Upper lobe of left lung (tissue), 6 donors: ENCODE results near the gene NYAP2. TPM values are rescaled to one million over a fixed set of nuclear protein-coding genes. Genes with fewer than 3 reads are reported as not detected.

Source experiments
- ATAC-seq, 2 donors: fragments of 200-7000 bp; cut with Tn5 transposase; one replicate each; pipeline ENCODE4 v1.9.1; 2022; ENCODE audit warnings: mild to moderate bottlenecking in 2 of 2, moderate library complexity in 2 of 2; ENCODE audit not compliant: low FRiP score in 2 of 2
- DNase-seq, 2 donors: peaks; one replicate each; pipeline ENCODE4 v3.0.0-alpha.2; 2019 to 2020
- H3K27ac ChIP-seq, 4 donors: fragments of 200-600 bp; sonication (generic); one replicate each; pipeline ENCODE4 v1.5.1; 2016 to 2019
- H3K27me3 ChIP-seq, 4 donors: fragments of 200-600 bp; sonication (generic); one replicate each; pipeline ENCODE4 v1.5.1; 2017 to 2019
- H3K36me3 ChIP-seq, 4 donors: fragments of 200-600 bp; sonication (generic); one replicate each; pipeline ENCODE4 v1.5.1; 2016 to 2019
- H3K4me1 ChIP-seq, 4 donors: fragments of 200-600 bp; sonication (generic); one replicate each; pipeline ENCODE4 v1.5.1; 2018 to 2019
- H3K4me3 ChIP-seq, 4 donors: fragments of 200-600 bp; sonication (generic); one replicate each; pipeline ENCODE4 v1.5.1; 2017 to 2019; ENCODE audit warnings: mild to moderate bottlenecking in 2 of 4, moderate library complexity in 1 of 4
- H3K9me3 ChIP-seq, 4 donors: fragments of 200-600 bp; sonication (generic); one replicate each; pipeline ENCODE4 v1.5.1; 2018 to 2019
- CTCF ChIP-seq, 6 experiments: fragments of 450-650 bp in 4 of 6; fragments of 200-600 bp in 2 of 6; sonication (generic) in 2 of 6; IDR thresholded peaks; one replicate each; pipeline ENCODE4 v1.5.1; 2016 to 2019; ENCODE audit warnings: antibody characterized with exemption in 6 of 6
- EP300 ChIP-seq, 4 donors: sonication (generic); formaldehyde crosslinking; IDR thresholded peaks; one replicate each; pipeline ENCODE4 v1.5.1; 2017; ENCODE audit warnings: antibody characterized with exemption in 4 of 4, control low read depth in 2 of 4
- POLR2A ChIP-seq, 4 donors: fragments of 450-650 bp; IDR thresholded peaks; one replicate each; pipeline ENCODE4 v1.5.1; 2016 to 2017; ENCODE audit warnings: antibody characterized with exemption in 4 of 4, mild to moderate bottlenecking in 2 of 4
- POLR2AphosphoS5 ChIP-seq, 2 donors: sonication (generic); formaldehyde crosslinking; IDR thresholded peaks; one replicate each; pipeline ENCODE4 v1.5.1; 2017; ENCODE audit warnings: antibody characterized with exemption in 2 of 2
- WGBS, 2 donors: methylation state at CpG; one replicate each; pipeline ENCODE4 v1.1.5; 2017 to 2018; 5-methylcytosine and 5-hydroxymethylcytosine counted together
- total RNA-seq, 6 donors: library from RNA; depleted of rRNA in 4 of 6; stranded (reverse); fragments of >200 nt in 4 of 6; gene quantifications; one replicate each; pipeline versions ENCODE4 v1.1.0 to v1.2.1, GENCODE V29; 2016 to 2021
- donor health status: DM: no; HTN: no; CAD: no; lungs with moderate emphysema.
- donor health status: DM: no; HTN: yes; CAD: no; lungs with severe emphysema.

NYAP2 gene
- total RNA-seq, 6 donors from 2014 or later: 0.15 to 3.1 (median 1.7) TPM

GRCh38 chr2:225510796-225511195 lies 111.3 kb downstream of the NYAP2 start:
- no peaks in the 10 kb centered on the region for H3K36me3 ChIP-seq
- 74 to 100% methylated on average over 1 of the region's 1 CpG for WGBS, 2 donors
- no peak overlapping the region for H3K27ac ChIP-seq
- TF ChIP-seq CTCF (IDR thresholded peaks at IDR 0.05) (no peak), POLR2A (IDR thresholded peaks at IDR 0.05) (no peak), EP300 (IDR thresholded peaks at IDR 0.05) (no peak), POLR2AphosphoS5 (IDR thresholded peaks at IDR 0.05) (no peak)
- no peaks in the 10 kb centered on the region for H3K4me1 ChIP-seq
- no peaks in the 10 kb centered on the region for H3K9me3 ChIP-seq
- no peaks in the 10 kb centered on the region for H3K27me3 ChIP-seq
- no peak overlapping the region for H3K4me3 ChIP-seq
- DNase-seq: no peak
- no peak for ATAC-seq

GRCh38 chr2:225512469-225512868 lies 113.0 kb downstream of the NYAP2 start:
- Histone ChIP-seq H3K27me3 (no peaks in the 10 kb centered on the region), H3K36me3 (no peaks in the 10 kb centered on the region), H3K27ac (no peak overlapping the region), H3K4me3 (no peak overlapping the region), H3K4me1 (no peaks in the 10 kb centered on the region), H3K9me3 (no peaks in the 10 kb centered on the region)
- WGBS, 2 donors: 41 to 50% methylated on average over 1 of the region's 1 CpG
- ATAC-seq (no peak), DNase-seq (no peak)
- TF ChIP-seq POLR2A (IDR thresholded peaks at IDR 0.05) (no peak), EP300 (IDR thresholded peaks at IDR 0.05) (no peak), POLR2AphosphoS5 (IDR thresholded peaks at IDR 0.05) (no peak), CTCF (IDR thresholded peaks at IDR 0.05) (no peak)

DNA sequence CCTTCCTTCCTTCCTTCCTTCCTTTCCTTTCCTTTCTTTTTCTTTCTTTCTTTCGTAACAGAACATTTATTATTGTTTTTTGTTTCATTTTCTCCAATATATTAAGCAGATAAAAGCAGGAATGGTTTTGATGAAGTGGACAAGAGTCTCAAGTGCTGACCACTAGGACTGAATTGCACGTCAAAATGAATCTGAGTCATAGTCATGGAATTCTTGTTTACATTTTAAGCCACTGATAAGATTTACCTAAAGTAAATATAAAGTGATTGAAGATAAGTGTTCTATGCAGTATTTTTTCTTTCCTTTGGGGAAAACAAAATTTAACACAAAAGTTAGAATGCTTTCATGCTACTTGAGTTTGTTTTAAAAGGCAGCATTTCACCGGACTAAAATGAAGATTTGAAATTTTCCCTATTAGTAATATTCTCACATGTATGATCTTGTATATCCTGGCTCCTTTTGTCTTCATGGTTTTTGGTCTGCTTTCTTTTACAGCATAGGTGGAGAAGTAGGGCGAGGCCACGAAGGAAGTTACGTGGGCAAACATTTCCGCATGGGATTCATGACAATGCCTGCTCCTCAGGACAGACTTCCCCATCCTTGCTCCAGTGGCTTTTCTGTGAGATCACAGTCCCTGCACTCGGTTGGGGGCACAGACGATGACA lies 113.5 kb downstream of the NYAP2 start:
- H3K9me3 ChIP-seq: no peaks in the 10 kb centered on the region
- no peak for TF ChIP-seq CTCF (IDR thresholded peaks at IDR 0.05)
- no peak for TF ChIP-seq EP300 (IDR thresholded peaks at IDR 0.05)
- TF ChIP-seq POLR2A (IDR thresholded peaks at IDR 0.05): no peak
- TF ChIP-seq POLR2AphosphoS5 (IDR thresholded peaks at IDR 0.05): no peak
- no peaks in the 10 kb centered on the region for H3K27me3 ChIP-seq
- H3K36me3 ChIP-seq: no peaks in the 10 kb centered on the region
- no peaks in the 10 kb centered on the region for H3K4me1 ChIP-seq
- DNase-seq: no peak
- 53 to 60% methylated on average over 8 to 9 of the region's 9 CpGs for WGBS, 2 donors
- H3K27ac ChIP-seq: no peak overlapping the region
- no peak for ATAC-seq
- no peak overlapping the region for H3K4me3 ChIP-seq

- no peaks in the 10 kb centered on the region for H3K27me3 ChIP-seq
- ATAC-seq: no peak
- H3K36me3 ChIP-seq: no peaks in the 10 kb centered on the region
- DNase-seq: no peak
- no peaks in the 10 kb centered on the region for H3K4me1 ChIP-seq
- no peak overlapping the region for H3K27ac ChIP-seq
- no peak overlapping the region for H3K4me3 ChIP-seq
- H3K9me3 ChIP-seq: no peaks in the 10 kb centered on the region
- TF ChIP-seq POLR2AphosphoS5 (IDR thresholded peaks at IDR 0.05) (no peak), POLR2A (IDR thresholded peaks at IDR 0.05) (no peak), EP300 (IDR thresholded peaks at IDR 0.05) (no peak), CTCF (IDR thresholded peaks at IDR 0.05) (no peak)
These were observed 115.5 kb downstream of the NYAP2 start for GRCh38 chr2:225515033-225515432.

- Histone ChIP-seq H3K27ac (no peak overlapping the region), H3K27me3 (no peaks in the 10 kb centered on the region), H3K4me3 (no peak overlapping the region), H3K4me1 (no peaks in the 10 kb centered on the region), H3K9me3 (no peaks in the 10 kb centered on the region), H3K36me3 (no peaks in the 10 kb centered on the region)
- DNase-seq (no peak), ATAC-seq (no peak)
- TF ChIP-seq CTCF (IDR thresholded peaks at IDR 0.05): no peak
- no peak for TF ChIP-seq POLR2AphosphoS5 (IDR thresholded peaks at IDR 0.05)
- TF ChIP-seq POLR2A (IDR thresholded peaks at IDR 0.05): no peak
- no peak for TF ChIP-seq EP300 (IDR thresholded peaks at IDR 0.05)
- 86 to 89% methylated on average over 4 of the region's 4 CpGs for WGBS, 2 donors
These were observed 127.4 kb downstream of the NYAP2 start for GRCh38 chr2:225526760-225527390.
